ENCODE data around the gene FAM193A.
"Not testable (repeated sequence)": the region's sequence is repeated elsewhere in the genome, so short reads cannot be mapped to it uniquely, and the experiment has no call there.

FAM193A gene

GRCh38 chr4:2651998-2652397 is 115.6 kb downstream of the FAM193A start:
- H3K4me3 ChIP-seq (ENCODE audit: low read length) = no peak overlapping the region
- H3K36me3 ChIP-seq (ENCODE audit: control insufficient read depth, insufficient read depth, low read length) = peaks cover 16% of the 10 kb centered on the region
- H3K4me1 ChIP-seq (ENCODE audit: control insufficient read depth, insufficient read depth, low read length) = no peaks in the 10 kb centered on the region
- H3K9ac ChIP-seq (ENCODE audit: low read length) = no peak overlapping the region
- H3K27ac ChIP-seq (ENCODE audit: low read depth, low read length) = no peak overlapping the region
- H3K27me3 ChIP-seq (ENCODE audit: control insufficient read depth, insufficient read depth, low read length) = no peaks in the 10 kb centered on the region

GRCh38 chr4:2652415-2653160 is 116.1 kb downstream of the FAM193A start:
- H3K36me3 ChIP-seq (ENCODE audit: control insufficient read depth, insufficient read depth, low read length) = peaks cover 16% of the 10 kb centered on the region
- H3K9ac ChIP-seq (ENCODE audit: low read length) = no peak overlapping the region
- no peaks in the 10 kb centered on the region for H3K4me1 ChIP-seq (ENCODE audit: control insufficient read depth, insufficient read depth, low read length)
- no peaks in the 10 kb centered on the region for H3K27me3 ChIP-seq (ENCODE audit: control insufficient read depth, insufficient read depth, low read length)
- no peak overlapping the region for H3K27ac ChIP-seq (ENCODE audit: low read depth, low read length)
- H3K4me3 ChIP-seq (ENCODE audit: low read length) = no peak overlapping the region

DNA sequence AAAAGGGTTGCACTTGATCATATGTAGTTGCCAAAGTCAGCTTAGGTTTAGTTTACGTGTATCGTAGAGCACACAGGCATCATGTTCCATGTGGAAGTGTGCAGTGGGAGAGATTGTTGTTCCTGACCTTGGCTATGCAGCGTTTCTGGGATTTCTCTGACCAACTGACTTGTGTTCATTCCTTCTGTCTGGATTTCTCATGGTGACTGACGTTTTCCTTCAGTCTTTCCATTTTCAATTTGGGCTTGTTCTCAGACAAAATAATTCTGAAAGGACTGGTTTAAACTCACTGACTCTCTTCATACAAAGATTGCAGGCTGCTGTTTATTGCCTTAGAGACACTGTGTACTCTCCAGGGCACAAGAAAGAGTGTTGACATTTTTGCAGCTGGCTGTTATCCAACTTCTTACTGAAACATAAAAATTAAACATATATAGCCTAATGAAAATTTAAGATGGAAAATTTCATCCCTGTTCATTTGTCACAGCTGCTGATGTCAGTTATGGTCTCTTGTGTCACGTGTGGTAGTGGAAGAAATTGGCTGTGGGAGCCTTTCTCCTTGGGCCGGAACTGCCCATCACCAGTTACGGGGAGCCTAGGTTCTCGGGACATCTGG is 124.3 kb downstream of the FAM193A start:
- Histone ChIP-seq H3K36me3 (ENCODE audit: control insufficient read depth, insufficient read depth, low read length) (peaks cover 15% of the 10 kb centered on the region), H3K27ac (ENCODE audit: low read depth, low read length) (peak overlapping the region; percentile 85), H3K4me3 (ENCODE audit: low read length) (no peak overlapping the region), H3K9ac (ENCODE audit: low read length) (no peak overlapping the region), H3K27me3 (ENCODE audit: control insufficient read depth, insufficient read depth, low read length) (no peaks in the 10 kb centered on the region), H3K4me1 (ENCODE audit: control insufficient read depth, insufficient read depth, low read length) (peaks cover 16% of the 10 kb centered on the region)

DNA sequence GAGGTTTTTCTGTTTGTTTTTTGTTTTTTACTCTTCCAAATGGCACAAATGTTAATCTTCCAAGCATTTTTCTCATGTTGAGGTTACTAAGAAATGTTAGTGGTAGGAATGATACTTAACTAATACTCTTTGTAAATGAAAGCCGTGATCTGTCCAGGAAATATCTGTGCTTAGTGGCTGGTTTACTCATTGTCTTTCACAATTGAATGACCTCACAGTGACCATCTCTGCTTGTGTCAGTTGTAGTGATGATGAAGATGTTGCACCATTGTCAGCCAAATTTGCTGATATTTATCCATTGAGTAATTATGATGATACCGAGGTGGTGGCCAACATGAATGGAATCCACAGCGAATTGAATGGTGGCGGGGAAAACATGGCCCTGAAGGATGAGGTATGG is 126.2 kb downstream of the FAM193A start:
- peaks cover 15% of the 10 kb centered on the region for H3K36me3 ChIP-seq (ENCODE audit: control insufficient read depth, insufficient read depth, low read length)
- no peak overlapping the region for H3K4me3 ChIP-seq (ENCODE audit: low read length)
- H3K9ac ChIP-seq (ENCODE audit: low read length) = no peak overlapping the region
- H3K4me1 ChIP-seq (ENCODE audit: control insufficient read depth, insufficient read depth, low read length) = peaks cover 20% of the 10 kb centered on the region
- no peak overlapping the region for H3K27ac ChIP-seq (ENCODE audit: low read depth, low read length)
- no peaks in the 10 kb centered on the region for H3K27me3 ChIP-seq (ENCODE audit: control insufficient read depth, insufficient read depth, low read length)

- Histone ChIP-seq H3K9ac (ENCODE audit: low read length) (no peak overlapping the region), H3K36me3 (ENCODE audit: control insufficient read depth, insufficient read depth, low read length) (peaks cover 12% of the 10 kb centered on the region), H3K4me1 (ENCODE audit: control insufficient read depth, insufficient read depth, low read length) (peaks cover 23% of the 10 kb centered on the region), H3K4me3 (ENCODE audit: low read length) (no peak overlapping the region), H3K27me3 (ENCODE audit: control insufficient read depth, insufficient read depth, low read length) (no peaks in the 10 kb centered on the region), H3K27ac (ENCODE audit: low read depth, low read length) (no peak overlapping the region)
These were observed 126.8 kb downstream of the FAM193A start for GRCh38 chr4:2663275-2663674.

GRCh38 chr4:2666722-2667247 is 130.3 kb downstream of the FAM193A start:
- H3K27ac ChIP-seq (ENCODE audit: low read depth, low read length) = no peak overlapping the region
- H3K4me1 ChIP-seq (ENCODE audit: control insufficient read depth, insufficient read depth, low read length) = peaks cover 7% of the 10 kb centered on the region

DNA sequence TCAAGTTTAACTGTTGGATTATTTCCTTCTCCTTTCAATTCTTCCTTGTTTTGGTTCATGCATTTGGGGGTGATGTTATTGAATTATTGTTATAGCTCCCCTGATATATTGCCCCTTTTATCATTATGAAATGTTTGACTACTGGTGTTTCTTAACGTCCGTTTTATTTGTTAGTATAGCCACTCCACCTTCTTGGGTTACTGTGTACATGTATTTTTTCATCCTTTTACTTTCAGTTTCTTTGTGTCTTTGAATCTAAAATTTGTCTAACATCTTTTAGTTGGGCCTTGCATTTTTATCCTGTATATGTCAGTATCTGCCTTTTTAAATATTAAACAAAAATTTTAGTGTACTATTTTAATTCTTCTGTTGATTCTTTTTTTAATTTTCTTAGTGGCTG is 131.0 kb downstream of the FAM193A start:
- Histone ChIP-seq H3K27me3 (ENCODE audit: control insufficient read depth, insufficient read depth, low read length) (no peaks in the 10 kb centered on the region), H3K9ac (ENCODE audit: low read length) (no peak overlapping the region), H3K4me3 (ENCODE audit: low read length) (peak overlapping the region; percentile 6), H3K4me1 (ENCODE audit: control insufficient read depth, insufficient read depth, low read length) (peaks cover 7% of the 10 kb centered on the region), H3K36me3 (ENCODE audit: control insufficient read depth, insufficient read depth, low read length) (peaks cover 18% of the 10 kb centered on the region), H3K27ac (ENCODE audit: low read depth, low read length) (no peak overlapping the region)

More at GRCh38 chr4:2666722-2667247, 130.3 kb downstream of the FAM193A start:
- H3K36me3 ChIP-seq (ENCODE audit: control insufficient read depth, insufficient read depth, low read length) = peaks cover 12% of the 10 kb centered on the region
- H3K9ac ChIP-seq (ENCODE audit: low read length) = no peak overlapping the region
- H3K27me3 ChIP-seq (ENCODE audit: control insufficient read depth, insufficient read depth, low read length) = no peaks in the 10 kb centered on the region
- peak overlapping the region; percentile 6 for H3K4me3 ChIP-seq (ENCODE audit: low read length)

GRCh38 chr4:2671267-2671895 is 134.9 kb downstream of the FAM193A start:
- H3K9ac ChIP-seq (ENCODE audit: low read length) = no peak overlapping the region
- no peak overlapping the region for H3K4me3 ChIP-seq (ENCODE audit: low read length)
- H3K4me1 ChIP-seq (ENCODE audit: control insufficient read depth, insufficient read depth, low read length) = peaks cover 11% of the 10 kb centered on the region
- no peaks in the 10 kb centered on the region for H3K27me3 ChIP-seq (ENCODE audit: control insufficient read depth, insufficient read depth, low read length)
- peaks cover 16% of the 10 kb centered on the region for H3K36me3 ChIP-seq (ENCODE audit: control insufficient read depth, insufficient read depth, low read length)
- no peak overlapping the region for H3K27ac ChIP-seq (ENCODE audit: low read depth, low read length)

DNA sequence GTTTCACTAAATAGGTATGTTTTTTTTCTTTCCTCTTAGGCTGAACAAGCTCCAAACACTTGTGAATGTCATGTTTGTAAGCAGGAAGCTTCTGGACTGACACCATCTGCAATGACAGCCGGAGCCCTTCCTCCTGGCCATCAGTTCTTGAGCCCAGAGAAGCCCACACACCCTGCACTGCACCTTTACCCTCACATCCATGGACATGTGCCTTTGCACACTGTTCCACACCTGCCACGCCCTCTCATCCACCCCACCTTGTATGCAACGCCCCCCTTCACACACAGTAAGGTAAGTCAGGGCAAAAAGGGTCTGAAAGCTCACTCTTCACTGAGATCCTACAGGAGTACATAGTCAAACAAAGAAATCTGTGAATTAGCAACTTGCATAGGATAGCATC is 135.6 kb downstream of the FAM193A start:
- H3K4me3 ChIP-seq (ENCODE audit: low read length) = no peak overlapping the region
- H3K9ac ChIP-seq (ENCODE audit: low read length) = no peak overlapping the region
- H3K27ac ChIP-seq (ENCODE audit: low read depth, low read length) = no peak overlapping the region
- H3K27me3 ChIP-seq (ENCODE audit: control insufficient read depth, insufficient read depth, low read length) = no peaks in the 10 kb centered on the region
- H3K4me1 ChIP-seq (ENCODE audit: control insufficient read depth, insufficient read depth, low read length) = peaks cover 10% of the 10 kb centered on the region
- H3K36me3 ChIP-seq (ENCODE audit: control insufficient read depth, insufficient read depth, low read length) = peaks cover 16% of the 10 kb centered on the region

- H3K9ac ChIP-seq (ENCODE audit: low read length) = no peak overlapping the region
- peaks cover 16% of the 10 kb centered on the region for H3K36me3 ChIP-seq (ENCODE audit: control insufficient read depth, insufficient read depth, low read length)
- H3K4me1 ChIP-seq (ENCODE audit: control insufficient read depth, insufficient read depth, low read length) = peaks cover 6% of the 10 kb centered on the region
- H3K4me3 ChIP-seq (ENCODE audit: low read length) = no peak overlapping the region
- no peaks in the 10 kb centered on the region for H3K27me3 ChIP-seq (ENCODE audit: control insufficient read depth, insufficient read depth, low read length)
- H3K27ac ChIP-seq (ENCODE audit: low read depth, low read length) = no peak overlapping the region
These were observed 136.3 kb downstream of the FAM193A start for GRCh38 chr4:2672700-2673099.

- Histone ChIP-seq H3K4me3 (ENCODE audit: low read length) (no peak overlapping the region), H3K27ac (ENCODE audit: low read depth, low read length) (no peak overlapping the region), H3K4me1 (ENCODE audit: control insufficient read depth, insufficient read depth, low read length) (peaks cover 4% of the 10 kb centered on the region), H3K9ac (ENCODE audit: low read length) (no peak overlapping the region), H3K36me3 (ENCODE audit: control insufficient read depth, insufficient read depth, low read length) (peaks cover 16% of the 10 kb centered on the region), H3K27me3 (ENCODE audit: control insufficient read depth, insufficient read depth, low read length) (no peaks in the 10 kb centered on the region)
These were observed 136.7 kb downstream of the FAM193A start for GRCh38 chr4:2673157-2673556.

DNA sequence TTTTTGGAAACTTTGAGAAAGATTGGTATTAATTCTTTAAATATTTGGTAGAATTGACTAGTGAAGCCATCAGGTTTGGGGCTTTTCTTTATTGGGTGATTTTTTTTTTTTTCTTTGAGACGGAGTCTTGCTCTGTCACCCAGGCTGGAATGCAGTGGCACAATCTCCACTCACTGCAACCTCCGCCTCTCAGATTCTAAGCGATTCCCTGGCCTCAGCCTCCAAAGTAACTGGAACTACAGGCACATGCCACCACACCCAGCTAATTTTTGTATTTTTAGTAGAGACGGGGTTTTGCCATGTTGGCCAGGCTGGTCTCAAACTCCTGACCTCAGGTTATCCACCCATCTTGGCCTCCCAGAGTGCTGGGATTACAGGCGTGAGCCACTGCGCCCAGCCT is 143.3 kb downstream of the FAM193A start:
- H3K4me1 ChIP-seq (ENCODE audit: control insufficient read depth, insufficient read depth, low read length); H3K9ac ChIP-seq (ENCODE audit: low read length); H3K4me3 ChIP-seq (ENCODE audit: low read length); H3K36me3 ChIP-seq (ENCODE audit: control insufficient read depth, insufficient read depth, low read length); H3K27me3 ChIP-seq (ENCODE audit: control insufficient read depth, insufficient read depth, low read length); H3K27ac ChIP-seq (ENCODE audit: low read depth, low read length): not testable (repeated sequence)
